Ascending aorta (tissue), 2 donors: ENCODE results near the gene ZBTB20. TPM values are rescaled to one million over a fixed set of nuclear protein-coding genes. Genes with fewer than 3 reads are reported as not detected.

Experiments
- DNase-seq, 2 donors: peaks; one replicate each; pipeline ENCODE4 v3.0.0-alpha.2; 2019; ENCODE audit warnings: low spot score in 2 of 2
- H3K27ac ChIP-seq, 2 donors: fragments of 200-600 bp; sonication (generic); one replicate each; pipeline ENCODE4 v1.5.1; 2016 to 2017; ENCODE audit warnings: mild to moderate bottlenecking in 1 of 2
- H3K27me3 ChIP-seq: fragments of 200-600 bp; sonication (generic); one replicate; pipeline ENCODE4 v1.5.1; 2017
- H3K36me3 ChIP-seq, 2 donors: fragments of 200-600 bp; sonication (generic); one replicate each; pipeline ENCODE4 v1.5.1; 2016
- H3K4me1 ChIP-seq, 2 donors: fragments of 200-600 bp; sonication (generic); one replicate each; pipeline ENCODE4 v1.5.1; 2016 to 2017; ENCODE audit warnings: mild to moderate bottlenecking in 1 of 2
- H3K4me3 ChIP-seq, 2 donors: fragments of 200-600 bp; sonication (generic); one replicate each; pipeline ENCODE4 v1.5.1; 2016 to 2017; ENCODE audit warnings: mild to moderate bottlenecking in 1 of 2
- H3K9me3 ChIP-seq, 2 donors: fragments of 200-600 bp; sonication (generic); one replicate each; pipeline ENCODE4 v1.5.1; 2016
- CTCF ChIP-seq, 3 experiments: fragments of 200-600 bp in 2 of 3; fragments of 450-650 bp in 1 of 3; sonication (generic) in 2 of 3; IDR thresholded peaks; one replicate each; pipeline ENCODE4 v1.5.1; 2016 to 2019; ENCODE audit warnings: antibody characterized with exemption in 3 of 3, mild to moderate bottlenecking in 1 of 3, moderate library complexity in 1 of 3
- intact Hi-C: fragments of 100-400 bp; cut with DNase I; formaldehyde crosslinking; loops from one replicate; pipeline ENCODE4 v1.15.1; 2023
- total RNA-seq: library from RNA; depleted of rRNA; stranded (reverse); fragments of >200 nt; gene quantifications from one replicate; pipeline ENCODE4 v1.1.0, GENCODE V29; 2016

ZBTB20 gene
- total RNA-seq, 1 donor from 2014 or later, result 60.3 TPM

GRCh38 chr3:114873591-114873990 is 273.5 kb downstream of the ZBTB20 start:
- H3K27ac ChIP-seq, result no peak overlapping the region
- TF ChIP-seq CTCF (IDR thresholded peaks at IDR 0.05), result no peak
- no peaks in the 10 kb centered on the region for H3K36me3 ChIP-seq
- H3K4me3 ChIP-seq, result no peak overlapping the region
- no peaks in the 10 kb centered on the region for H3K9me3 ChIP-seq
- H3K4me1 ChIP-seq, result peaks cover 0 to 12% of the 10 kb centered on the region in 2 donors
- H3K27me3 ChIP-seq, result no peaks in the 10 kb centered on the region
- intact Hi-C loops, result no loop called here
- DNase-seq, result no peak

DNA sequence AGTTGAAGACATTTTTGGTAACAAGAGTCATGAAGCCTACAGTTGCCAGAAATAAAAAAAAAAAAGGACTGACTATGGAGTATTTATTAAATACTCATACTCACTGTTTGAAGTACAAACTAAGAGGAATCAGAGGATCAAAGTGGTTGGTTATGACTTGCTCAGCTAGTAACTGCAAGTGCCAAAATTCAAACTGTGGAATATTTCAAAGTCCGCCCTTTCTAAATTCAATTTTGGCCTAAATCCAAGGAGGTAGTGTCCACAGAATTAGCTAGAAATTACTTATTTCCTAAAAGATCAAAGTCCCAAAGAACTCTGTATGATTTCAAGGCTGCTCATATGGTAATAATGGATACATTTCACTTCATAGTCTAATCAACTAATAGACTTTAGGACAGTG is 274.5 kb downstream of the ZBTB20 start:
- Histone ChIP-seq H3K27ac (peak overlapping the region in 1 of 2 donors; percentile 24), H3K4me1 (peaks cover 0 to 12% of the 10 kb centered on the region in 2 donors), H3K36me3 (no peaks in the 10 kb centered on the region), H3K9me3 (no peaks in the 10 kb centered on the region), H3K27me3 (no peaks in the 10 kb centered on the region), H3K4me3 (no peak overlapping the region)
- no peak for DNase-seq
- intact Hi-C loops, result no loop called here
- TF ChIP-seq CTCF (IDR thresholded peaks at IDR 0.05), result no peak

DNA sequence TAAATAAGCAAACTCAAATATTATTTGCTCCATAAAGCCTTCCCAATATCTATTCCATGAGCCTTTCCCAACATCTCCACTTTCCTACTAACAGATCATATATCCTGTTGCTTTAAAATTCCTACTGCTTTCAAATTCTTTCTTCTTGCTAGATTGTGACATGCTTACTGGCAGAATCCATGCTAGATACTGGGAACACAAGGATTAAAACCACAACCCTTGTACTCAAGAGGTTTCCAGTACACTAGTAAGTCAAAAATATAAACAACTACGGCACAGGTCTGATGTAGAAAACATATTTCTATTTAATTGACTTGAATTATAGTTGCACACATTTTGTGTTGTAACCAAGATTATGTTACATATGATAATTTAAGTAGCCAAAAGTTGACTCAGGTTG is 275.0 kb downstream of the ZBTB20 start:
- Histone ChIP-seq H3K9me3 (no peaks in the 10 kb centered on the region), H3K4me1 (peaks cover 0 to 12% of the 10 kb centered on the region in 2 donors), H3K4me3 (no peak overlapping the region), H3K36me3 (no peaks in the 10 kb centered on the region), H3K27me3 (no peaks in the 10 kb centered on the region), H3K27ac (peak overlapping the region in 1 of 2 donors; percentile 24)
- intact Hi-C loops, result no loop called here
- TF ChIP-seq CTCF (IDR thresholded peaks at IDR 0.05), result no peak
- DNase-seq, result no peak

- H3K36me3 ChIP-seq, result no peaks in the 10 kb centered on the region
- H3K27ac ChIP-seq, result no peak overlapping the region
- no peaks in the 10 kb centered on the region for H3K9me3 ChIP-seq
- peaks cover 0 to 8% of the 10 kb centered on the region in 2 donors for H3K4me1 ChIP-seq
- intact Hi-C loops, result no loop called here
- no peak for DNase-seq
- H3K27me3 ChIP-seq, result no peaks in the 10 kb centered on the region
- no peak for TF ChIP-seq CTCF (IDR thresholded peaks at IDR 0.05)
- no peak overlapping the region for H3K4me3 ChIP-seq
Observed at GRCh38 chr3:114867835-114868503, 279.1 kb downstream of the ZBTB20 start.

GRCh38 chr3:114867359-114867758 is 279.7 kb downstream of the ZBTB20 start:
- H3K9me3 ChIP-seq, result no peaks in the 10 kb centered on the region
- H3K27me3 ChIP-seq, result no peaks in the 10 kb centered on the region
- intact Hi-C loops, result no loop called here
- no peak for DNase-seq
- H3K27ac ChIP-seq, result no peak overlapping the region
- no peak overlapping the region for H3K4me3 ChIP-seq
- peaks cover 0 to 8% of the 10 kb centered on the region in 2 donors for H3K4me1 ChIP-seq
- no peak for TF ChIP-seq CTCF (IDR thresholded peaks at IDR 0.05)
- no peaks in the 10 kb centered on the region for H3K36me3 ChIP-seq
